Astrocyte of the cerebellum (primary cell): ENCODE results near the gene SHANK2.

Source experiments
- DNase-seq: peaks from one replicate; pipeline ENCODE4 v3.0.0-alpha.2; 2011; ENCODE audit warnings: low read depth
- H3K4me3 ChIP-seq: 2 replicates; pipeline ENCODE4 v1.5.1; 2011; ENCODE audit warnings: mild to moderate bottlenecking, low read depth, low read length, moderate library complexity
- in situ Hi-C: cut with HindIII; loops from 2 replicates; pipeline ENCODE4 v1.10.0; 2017; ENCODE audit warnings: low sequenced_read_pairs
- TF ChIP-seq, protein P1 (sequence below): IDR thresholded peaks from 2 replicates; pipeline ENCODE4 v1.5.1; 2012; ENCODE audit warnings: low read length, low read depth, moderate library complexity, mild to moderate bottlenecking; ENCODE audit errors: missing control alignments

SHANK2 gene

DNA sequence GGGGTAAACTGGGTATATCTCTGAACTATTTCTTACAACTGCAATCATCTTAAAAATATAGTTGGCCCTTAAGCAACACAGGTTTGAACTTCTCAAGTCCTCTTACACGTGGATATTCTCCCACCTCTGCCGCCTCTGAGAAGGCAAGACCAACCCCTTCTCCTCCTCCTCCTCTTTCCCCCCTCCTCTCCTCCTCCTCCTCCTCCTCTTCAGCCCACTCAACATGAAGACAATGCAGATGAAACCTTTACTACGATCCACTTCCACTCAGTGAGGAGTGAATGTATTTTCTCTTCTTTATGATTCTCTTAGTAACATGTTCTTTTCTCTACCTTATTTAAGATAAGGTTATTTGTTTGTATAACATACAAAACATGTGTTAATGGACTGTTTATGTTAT lies 20.0 kb downstream of the SHANK2 start:
- in situ Hi-C loops: no loop called here
- TF ChIP-seq, protein P1, sequence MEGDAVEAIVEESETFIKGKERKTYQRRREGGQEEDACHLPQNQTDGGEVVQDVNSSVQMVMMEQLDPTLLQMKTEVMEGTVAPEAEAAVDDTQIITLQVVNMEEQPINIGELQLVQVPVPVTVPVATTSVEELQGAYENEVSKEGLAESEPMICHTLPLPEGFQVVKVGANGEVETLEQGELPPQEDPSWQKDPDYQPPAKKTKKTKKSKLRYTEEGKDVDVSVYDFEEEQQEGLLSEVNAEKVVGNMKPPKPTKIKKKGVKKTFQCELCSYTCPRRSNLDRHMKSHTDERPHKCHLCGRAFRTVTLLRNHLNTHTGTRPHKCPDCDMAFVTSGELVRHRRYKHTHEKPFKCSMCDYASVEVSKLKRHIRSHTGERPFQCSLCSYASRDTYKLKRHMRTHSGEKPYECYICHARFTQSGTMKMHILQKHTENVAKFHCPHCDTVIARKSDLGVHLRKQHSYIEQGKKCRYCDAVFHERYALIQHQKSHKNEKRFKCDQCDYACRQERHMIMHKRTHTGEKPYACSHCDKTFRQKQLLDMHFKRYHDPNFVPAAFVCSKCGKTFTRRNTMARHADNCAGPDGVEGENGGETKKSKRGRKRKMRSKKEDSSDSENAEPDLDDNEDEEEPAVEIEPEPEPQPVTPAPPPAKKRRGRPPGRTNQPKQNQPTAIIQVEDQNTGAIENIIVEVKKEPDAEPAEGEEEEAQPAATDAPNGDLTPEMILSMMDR: no peak
- no peak overlapping the region for H3K4me3 ChIP-seq
- no peak for DNase-seq

DNA sequence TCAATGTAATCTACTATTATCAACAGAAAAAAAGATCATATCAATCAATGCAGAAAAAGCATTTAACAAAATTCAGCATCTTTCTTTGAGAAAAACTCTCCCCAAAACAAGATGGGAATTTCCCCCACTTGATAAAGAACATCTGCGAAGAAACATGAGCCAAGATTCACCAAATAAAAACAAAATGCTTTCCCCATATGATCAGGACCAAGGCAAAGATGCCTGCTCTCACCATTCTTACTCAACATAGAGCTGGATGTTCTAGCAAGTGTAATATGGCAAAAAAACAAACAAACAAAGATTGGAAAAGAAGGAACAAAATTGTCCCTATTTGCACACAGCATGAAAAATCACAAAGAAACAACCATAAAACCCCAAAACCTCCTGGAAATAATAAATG lies 23.4 kb downstream of the SHANK2 start:
- DNase-seq: no peak
- TF ChIP-seq, protein P1: no peak
- no peak overlapping the region for H3K4me3 ChIP-seq
- in situ Hi-C loops: no loop called here

DNA sequence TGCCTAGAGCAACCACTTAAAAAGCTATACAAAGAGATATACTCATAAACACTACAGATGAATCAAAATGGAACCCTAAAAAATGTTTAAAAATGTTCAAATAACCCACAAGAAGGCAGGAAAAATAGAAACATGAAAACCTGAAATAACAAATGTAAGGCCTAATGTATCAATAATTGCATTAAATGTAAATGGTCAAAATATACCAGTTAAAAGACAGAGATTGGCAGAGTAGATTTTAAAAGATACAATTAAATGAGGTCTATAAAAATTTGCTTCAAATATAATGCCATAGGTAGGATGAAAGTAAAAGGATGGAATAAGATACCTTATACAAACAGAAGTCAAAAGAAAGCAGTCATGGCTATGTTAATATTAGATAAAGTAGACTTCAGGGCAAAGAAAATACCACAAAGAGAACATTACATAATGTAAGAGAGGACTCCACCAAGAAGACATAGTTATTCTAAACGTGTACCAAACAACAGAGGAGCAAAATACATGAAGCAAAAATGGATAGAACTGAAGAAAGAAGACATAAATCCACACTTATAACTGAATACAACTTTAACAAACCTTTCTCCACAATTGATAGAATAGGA lies 25.2 kb downstream of the SHANK2 start:
- DNase-seq: no peak
- TF ChIP-seq, protein P1: no peak
- H3K4me3 ChIP-seq: no peak overlapping the region
- in situ Hi-C loops: no loop called here

DNA sequence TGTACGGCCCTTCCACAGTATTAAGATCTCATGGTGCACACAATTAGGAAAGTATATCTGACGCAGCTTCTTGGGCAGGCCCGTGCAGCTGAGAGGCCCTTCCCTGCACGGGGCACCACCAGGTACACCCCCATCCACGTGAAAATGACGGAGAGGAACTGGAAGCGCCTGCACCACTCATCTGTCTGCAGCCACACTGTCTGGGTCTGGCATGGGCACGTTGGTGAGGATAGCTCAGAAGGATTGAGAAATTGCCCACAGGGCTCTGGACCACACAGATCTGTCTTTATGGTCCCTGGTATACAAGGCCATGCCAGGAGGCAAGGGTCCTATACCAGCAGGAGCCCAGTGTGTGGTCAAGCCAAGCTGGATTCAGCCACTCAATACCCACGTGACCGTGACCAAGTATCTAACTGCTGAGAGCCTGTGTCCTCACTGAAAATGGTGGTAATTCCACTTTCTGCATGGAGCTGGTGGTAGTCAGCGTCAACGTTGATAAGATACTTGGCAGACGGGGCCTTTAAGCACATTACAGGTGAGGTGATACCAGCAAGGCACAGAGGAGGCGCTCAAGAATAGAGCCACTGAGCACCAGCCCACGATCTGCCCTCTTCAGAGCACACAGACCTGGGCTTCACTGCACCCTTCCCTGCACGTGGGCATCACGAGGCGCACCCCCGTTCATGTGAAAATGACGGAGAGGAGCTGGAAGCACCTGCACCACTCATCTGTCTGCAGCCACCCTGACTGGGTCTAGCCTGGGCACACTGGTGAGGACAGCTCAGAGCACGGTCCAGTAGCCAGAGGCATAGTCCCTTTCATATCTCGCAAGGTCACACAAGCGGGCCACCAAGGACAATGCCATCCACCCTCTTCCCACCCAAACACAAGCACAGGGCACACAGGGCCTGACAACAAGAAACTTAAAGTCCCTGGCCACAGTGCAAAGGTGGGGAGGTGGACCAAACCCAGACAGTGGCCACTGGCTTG lies 28.4 kb downstream of the SHANK2 start:
- DNase-seq: no peak
- in situ Hi-C loops: no loop called here
- no peak overlapping the region for H3K4me3 ChIP-seq
- TF ChIP-seq, protein P1: no peak

DNA sequence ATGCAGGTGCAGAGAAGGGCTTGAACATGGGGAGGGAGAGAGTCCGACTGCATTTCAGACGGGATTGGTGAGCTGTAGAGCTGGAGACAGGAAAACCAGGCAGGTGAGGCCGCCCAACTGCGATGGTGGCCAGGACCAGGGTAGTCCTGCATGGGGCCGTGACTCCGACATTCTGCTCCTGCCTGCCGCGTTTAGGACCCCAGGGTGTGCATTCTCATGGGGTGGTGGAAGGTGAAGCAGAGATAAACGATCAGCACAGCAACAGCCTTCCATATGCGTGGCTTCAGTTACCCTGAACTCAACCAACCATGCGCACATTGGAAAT lies 29.3 kb downstream of the SHANK2 start:
- in situ Hi-C loops: no loop called here
- H3K4me3 ChIP-seq: no peak overlapping the region
- TF ChIP-seq, protein P1: no peak
- DNase-seq: no peak

DNA sequence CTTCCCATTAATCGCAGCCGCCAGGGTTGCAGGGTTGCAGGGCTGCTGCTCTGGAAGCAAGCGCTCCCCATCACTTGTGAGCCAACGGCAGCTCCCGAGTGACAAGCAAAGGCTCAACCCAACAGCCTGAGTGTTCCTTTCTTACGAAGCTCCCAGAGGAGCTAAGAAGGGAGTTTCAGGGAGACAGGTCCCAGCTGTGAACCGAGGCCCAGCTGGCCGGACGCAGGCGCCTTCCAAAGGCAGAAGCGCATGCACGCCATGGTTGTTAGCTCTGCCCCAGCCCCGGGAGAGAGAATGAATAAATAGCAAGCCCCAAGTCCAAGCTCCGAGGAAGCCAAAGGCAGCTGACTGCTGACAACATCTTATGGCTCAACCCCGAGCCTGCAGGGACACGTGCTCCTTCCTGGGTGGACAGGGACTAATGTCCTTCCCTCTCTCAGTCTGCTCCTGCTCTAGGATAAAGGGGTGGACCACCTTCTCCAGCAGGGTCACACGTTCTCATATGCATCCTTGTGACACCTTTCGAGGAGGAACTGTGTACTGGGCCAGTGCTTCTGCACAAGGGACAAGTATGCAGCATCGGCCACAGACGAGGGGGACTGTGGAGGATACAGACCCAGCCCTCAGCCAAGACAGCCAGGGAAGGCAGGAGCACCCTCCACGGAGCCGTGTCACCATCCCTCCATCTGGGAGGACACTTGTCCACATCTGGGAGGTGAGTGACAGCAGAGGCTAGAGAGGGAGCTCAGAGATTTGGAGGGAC lies 29.9 kb downstream of the SHANK2 start:
- no peak overlapping the region for H3K4me3 ChIP-seq
- no peak for DNase-seq
- TF ChIP-seq, protein P1: no peak
- in situ Hi-C loops: no loop called here
